ENCODE results near the gene RAP1GDS1.
"Not testable (repeated sequence)": the region's sequence is repeated elsewhere in the genome, so short reads cannot be mapped to it uniquely, and the experiment has no call there.

Gene RAP1GDS1

DNA sequence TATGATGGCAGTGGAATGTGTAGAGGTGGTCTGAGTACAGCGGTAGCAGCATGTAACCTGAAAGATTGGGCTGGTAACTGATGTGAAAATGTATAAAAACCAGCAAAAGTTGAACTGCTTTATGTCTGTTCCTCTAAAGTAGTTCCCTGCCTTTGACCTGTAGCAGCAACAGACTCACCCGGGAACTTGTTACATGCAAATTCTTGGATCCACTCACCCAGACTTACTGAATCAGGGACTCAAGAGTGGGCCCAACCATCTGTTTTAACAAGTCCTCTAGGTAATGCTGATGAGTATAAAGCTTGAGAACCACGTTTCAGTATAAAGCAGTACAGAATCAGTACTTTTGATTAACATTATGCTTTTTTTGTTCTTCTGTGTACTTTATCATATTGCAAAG lies 84.7 kb downstream of the RAP1GDS1 start:
- FAIRE-seq = no peak
- TF ChIP-seq POLR2A (IDR thresholded peaks at IDR 0.05; ENCODE audit: low read depth, low read length) = no peak
- DNase-seq (ENCODE audit: insufficient read length, low spot score) = no peak

DNA sequence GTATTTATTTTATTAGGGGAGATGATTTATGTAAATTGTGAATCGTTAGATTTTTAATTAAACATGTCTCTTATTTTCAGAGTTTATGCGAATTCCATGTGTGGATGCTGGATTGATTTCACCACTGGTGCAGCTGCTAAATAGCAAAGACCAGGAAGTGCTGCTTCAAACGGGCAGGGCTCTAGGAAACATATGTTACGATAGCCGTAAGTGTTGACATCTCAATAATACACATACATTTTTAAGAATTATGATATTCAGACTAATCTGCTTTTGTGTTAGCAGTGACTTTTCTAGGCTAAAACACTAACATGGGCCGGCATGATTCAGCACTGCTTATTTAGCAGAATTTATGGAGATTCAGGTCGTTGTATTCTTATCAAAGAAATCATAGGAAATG lies 91.2 kb downstream of the RAP1GDS1 start:
- TF ChIP-seq POLR2A (IDR thresholded peaks at IDR 0.05; ENCODE audit: low read depth, low read length) = no peak
- DNase-seq (ENCODE audit: insufficient read length, low spot score) (no peak), FAIRE-seq (no peak)

- DNase-seq (ENCODE audit: insufficient read length, low spot score) = no peak
- FAIRE-seq = no peak
- no peak for TF ChIP-seq POLR2A (IDR thresholded peaks at IDR 0.05; ENCODE audit: low read depth, low read length)
Observed at GRCh38 chr4:98352940-98353339, 91.8 kb downstream of the RAP1GDS1 start.

GRCh38 chr4:98358630-98359248 lies 97.6 kb downstream of the RAP1GDS1 start:
- FAIRE-seq (no peak), DNase-seq (ENCODE audit: insufficient read length, low spot score) (no peak)
- TF ChIP-seq POLR2A (IDR thresholded peaks at IDR 0.05; ENCODE audit: low read depth, low read length) = no peak

DNA sequence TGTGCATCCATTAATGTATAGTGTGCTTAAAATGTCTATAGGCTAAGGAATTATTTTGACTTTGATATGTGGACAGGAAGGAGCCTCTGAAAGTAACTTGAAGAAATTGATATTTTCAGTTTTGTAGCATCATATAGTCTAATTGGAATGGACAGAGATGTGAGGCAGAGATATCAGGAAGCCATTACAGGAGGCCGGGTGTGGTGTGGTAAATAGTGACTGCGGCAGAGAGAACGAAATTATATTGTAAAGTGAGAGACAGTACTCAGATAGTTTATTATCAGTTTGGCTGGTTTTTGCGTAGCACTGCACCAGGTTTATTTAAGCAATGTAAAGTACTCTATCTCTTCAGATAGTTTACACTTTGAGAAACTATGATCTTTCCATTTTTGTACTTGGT lies 98.5 kb downstream of the RAP1GDS1 start:
- TF ChIP-seq POLR2A (IDR thresholded peaks at IDR 0.05; ENCODE audit: low read depth, low read length) = no peak
- DNase-seq (ENCODE audit: insufficient read length, low spot score) = no peak
- FAIRE-seq = no peak

GRCh38 chr4:98363431-98363830 lies 102.2 kb downstream of the RAP1GDS1 start:
- no peak for DNase-seq (ENCODE audit: insufficient read length, low spot score)
- no peak for FAIRE-seq
- TF ChIP-seq POLR2A (IDR thresholded peaks at IDR 0.05; ENCODE audit: low read depth, low read length) = no peak

DNA sequence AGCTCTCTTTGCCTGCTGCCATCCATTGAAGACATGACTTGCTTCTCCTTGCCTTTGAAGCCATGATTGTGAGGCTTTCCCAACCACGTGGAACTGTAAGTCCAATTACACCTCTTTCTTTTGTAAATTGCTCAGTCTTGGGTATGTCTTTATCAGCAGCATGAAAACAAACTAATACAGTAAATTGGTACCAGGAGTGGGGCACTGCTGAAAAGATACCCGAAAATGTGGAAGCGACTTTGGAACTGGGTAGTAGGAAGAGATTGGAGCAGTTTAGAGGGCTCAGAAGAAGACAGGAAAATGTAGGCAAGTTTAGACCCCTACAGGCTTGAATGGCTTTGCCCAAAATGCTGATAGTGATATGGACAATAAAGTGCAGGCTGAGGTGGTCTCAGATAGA lies 105.1 kb downstream of the RAP1GDS1 start:
- not testable (repeated sequence) for FAIRE-seq; DNase-seq (ENCODE audit: insufficient read length, low spot score)

- DNase-seq (ENCODE audit: insufficient read length, low spot score); FAIRE-seq: not testable (repeated sequence)
Observed at GRCh38 chr4:98368000-98368399, 106.8 kb downstream of the RAP1GDS1 start.

GRCh38 chr4:98369322-98369721 lies 108.1 kb downstream of the RAP1GDS1 start:
- no peak for FAIRE-seq
- DNase-seq (ENCODE audit: insufficient read length, low spot score) = no peak
- no peak for TF ChIP-seq POLR2A (IDR thresholded peaks at IDR 0.05; ENCODE audit: low read depth, low read length)

DNA sequence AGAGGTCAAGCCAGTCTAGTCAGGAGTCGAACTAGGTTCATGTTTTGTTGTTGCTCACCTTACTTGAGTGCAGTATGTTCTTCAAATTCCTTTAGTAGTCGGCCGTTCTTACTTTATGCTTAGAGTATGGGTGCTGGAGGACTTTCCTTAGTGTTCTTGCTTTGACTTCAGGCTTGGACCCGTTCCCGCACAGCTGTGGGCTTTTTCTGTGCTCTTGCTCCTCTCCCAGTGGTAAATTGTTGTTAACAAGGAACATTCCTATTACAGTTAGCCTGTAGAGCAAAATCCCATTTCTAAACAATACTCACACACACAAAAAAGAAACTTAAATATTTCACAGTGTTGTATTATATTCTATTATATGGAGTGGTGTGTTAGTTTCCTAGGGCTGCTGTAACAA lies 113.5 kb downstream of the RAP1GDS1 start:
- TF ChIP-seq POLR2A (IDR thresholded peaks at IDR 0.05; ENCODE audit: low read depth, low read length) = no peak
- FAIRE-seq (no peak), DNase-seq (ENCODE audit: insufficient read length, low spot score) (no peak)

DNA sequence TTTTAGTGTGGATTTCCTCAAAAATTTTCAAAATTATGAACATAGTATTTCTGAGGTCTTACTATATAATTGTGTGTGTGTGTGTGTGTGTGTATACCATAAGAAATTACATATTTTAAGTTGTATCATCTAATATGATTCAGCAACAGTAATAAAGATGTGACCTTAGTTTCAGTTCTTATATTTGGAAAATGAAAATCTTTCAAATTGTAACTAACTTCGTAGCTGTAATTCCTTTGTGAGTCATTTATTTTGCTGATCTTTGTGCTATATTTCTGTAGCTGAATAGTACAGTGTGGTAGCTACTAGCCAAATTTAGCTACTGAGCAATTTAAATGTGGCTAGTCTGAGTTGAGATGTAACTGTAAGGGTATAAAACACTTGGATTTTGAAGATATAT lies 116.4 kb downstream of the RAP1GDS1 start:
- no peak for DNase-seq (ENCODE audit: insufficient read length, low spot score)
- TF ChIP-seq POLR2A (IDR thresholded peaks at IDR 0.05; ENCODE audit: low read depth, low read length) = no peak
- no peak for FAIRE-seq

DNA sequence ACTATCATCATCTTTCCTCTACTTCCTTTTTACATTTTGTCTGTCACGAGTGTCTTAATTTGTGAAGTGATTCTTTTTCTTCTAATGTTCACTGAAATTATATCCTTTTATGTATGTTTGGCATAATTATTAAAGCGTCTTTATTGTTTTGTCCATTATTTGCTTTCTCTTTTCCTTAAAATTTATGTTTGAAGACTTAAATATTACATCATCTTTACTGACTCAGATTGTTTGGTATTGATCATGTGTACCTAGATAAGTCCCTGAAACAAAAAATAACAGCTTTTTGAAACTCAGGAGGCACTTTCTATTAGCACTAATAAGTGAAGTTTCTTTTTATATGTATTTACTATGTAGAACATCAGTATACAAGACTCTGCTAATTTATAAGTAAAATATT lies 120.1 kb downstream of the RAP1GDS1 start:
- no peak for DNase-seq (ENCODE audit: insufficient read length, low spot score)
- FAIRE-seq = no peak
- TF ChIP-seq POLR2A (IDR thresholded peaks at IDR 0.05; ENCODE audit: low read depth, low read length) = no peak

GRCh38 chr4:98383431-98384106 lies 122.4 kb downstream of the RAP1GDS1 start:
- no peak for FAIRE-seq
- no peak for DNase-seq (ENCODE audit: insufficient read length, low spot score)
- TF ChIP-seq POLR2A (IDR thresholded peaks at IDR 0.05; ENCODE audit: low read depth, low read length) = no peak

GRCh38 chr4:98385831-98386230 lies 124.6 kb downstream of the RAP1GDS1 start:
- TF ChIP-seq POLR2A (IDR thresholded peaks at IDR 0.05; ENCODE audit: low read depth, low read length) = no peak
- FAIRE-seq (no peak), DNase-seq (ENCODE audit: insufficient read length, low spot score) (no peak)

- no peak for TF ChIP-seq POLR2A (IDR thresholded peaks at IDR 0.05; ENCODE audit: low read depth, low read length)
- DNase-seq (ENCODE audit: insufficient read length, low spot score) = no peak
- no peak for FAIRE-seq
Observed at GRCh38 chr4:98387345-98388026, 126.3 kb downstream of the RAP1GDS1 start.

Data from H54 (cell line).